Measurements from ENCODE around the gene PRTFDC1.
A peak's percentile ranks its signal among the peaks of the same experiment; 100 is the strongest.

Gene PRTFDC1

DNA sequence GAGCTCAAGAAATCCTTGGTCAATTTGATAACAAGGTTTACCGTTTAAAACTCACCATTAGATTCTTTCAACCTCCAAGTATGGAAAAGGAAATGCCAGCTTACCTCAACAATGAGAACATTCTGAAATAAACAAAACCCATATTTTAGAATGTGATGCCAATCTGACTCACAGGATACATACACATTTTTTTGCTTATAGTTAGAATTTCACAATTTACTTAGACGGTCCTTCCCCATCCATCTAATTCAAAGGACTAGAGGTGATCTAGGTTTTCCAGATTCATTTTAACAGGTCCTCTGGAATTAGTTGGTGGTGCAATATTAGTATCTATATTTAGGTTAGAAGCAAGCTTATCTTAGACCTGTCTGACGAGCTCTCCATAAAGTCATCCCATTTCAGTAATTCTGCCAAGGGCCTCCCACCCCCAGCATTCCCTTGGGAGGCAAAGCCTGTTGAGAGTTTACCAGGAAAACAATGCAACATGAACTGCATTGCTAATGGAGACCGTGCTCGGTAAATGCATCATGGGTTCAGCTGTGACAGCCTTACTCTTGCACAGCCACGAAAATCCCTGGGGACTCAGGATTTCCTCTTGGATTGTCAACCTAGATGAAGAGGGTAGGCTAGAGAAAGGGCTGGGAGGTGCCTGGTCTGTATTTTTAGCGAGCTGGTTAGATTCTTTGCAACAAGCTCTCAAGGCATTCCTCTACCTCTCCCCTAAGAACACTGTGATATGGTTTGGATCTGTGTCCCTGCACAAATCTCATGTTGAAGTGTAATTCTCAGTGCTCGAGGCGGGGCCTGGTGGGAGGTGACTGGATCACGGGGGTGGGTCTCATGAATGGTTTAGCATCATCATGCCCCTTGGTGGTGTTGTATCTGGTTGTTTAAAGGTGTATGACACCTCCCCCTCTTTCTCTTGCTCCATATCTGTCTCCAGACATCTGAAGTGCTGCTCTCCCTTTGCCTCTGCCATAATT, 93.8 kb downstream of the PRTFDC1 start:
- DNase-seq = peak; percentile 11
- no peak overlapping the region for H3K4me3 Mint-ChIP-seq

DNA sequence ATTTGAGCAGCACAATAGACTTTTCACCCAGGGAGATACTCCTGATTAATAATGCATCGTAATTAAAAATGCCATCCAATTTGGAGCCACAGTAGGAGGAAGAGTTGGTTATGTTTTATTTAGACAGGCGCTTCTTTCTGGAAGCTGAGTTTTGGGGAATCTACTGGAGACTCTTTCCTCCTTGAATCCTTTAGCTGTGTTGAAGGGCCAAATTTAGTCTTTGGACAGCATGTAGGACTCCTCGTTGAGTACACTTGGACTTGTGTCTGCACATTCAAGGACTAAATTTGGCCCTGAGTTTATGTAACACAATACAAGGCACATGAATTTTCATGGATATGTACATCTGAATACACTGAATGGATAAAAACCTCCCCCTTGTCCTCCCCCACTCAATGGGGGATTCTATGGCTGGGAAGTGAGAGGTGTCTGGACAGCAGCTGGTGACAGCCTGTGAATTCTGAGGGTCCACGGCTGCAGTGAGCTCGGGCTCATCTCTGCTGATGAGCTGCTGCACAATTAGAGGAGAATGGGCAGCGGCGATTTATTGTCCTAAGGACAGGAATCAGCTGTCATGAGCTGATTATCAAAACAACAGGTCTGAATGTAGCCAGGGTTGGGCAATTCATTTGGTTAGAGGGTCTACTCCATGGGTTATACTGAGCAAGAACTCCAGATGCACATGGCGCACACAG, 95.2 kb downstream of the PRTFDC1 start:
- H3K27me3 Mint-ChIP-seq (ENCODE audit: low read depth, poor library complexity) = no peaks in the 10 kb centered on the region
- H3K4me1 Mint-ChIP-seq = peaks cover 36% of the 10 kb centered on the region

More for the DNA sequence above, 93.8 kb downstream of the PRTFDC1 start:
- H3K36me3 Mint-ChIP-seq (ENCODE audit: low read depth) = peaks cover 7% of the 10 kb centered on the region
- peaks cover 10% of the 10 kb centered on the region for H3K9me3 Mint-ChIP-seq
- H3K27ac Mint-ChIP-seq = peak overlapping the region; percentile 84
- TF ChIP-seq CTCF (IDR thresholded peaks at IDR 0.05) = no peak
- peaks cover 36% of the 10 kb centered on the region for H3K4me1 Mint-ChIP-seq
- peaks cover 2% of the 10 kb centered on the region for H3K27me3 Mint-ChIP-seq (ENCODE audit: low read depth, poor library complexity)

GRCh38 chr10:24854256-24854655, 98.2 kb downstream of the PRTFDC1 start:
- peaks cover 31% of the 10 kb centered on the region for H3K4me1 Mint-ChIP-seq
- no peak for TF ChIP-seq CTCF (IDR thresholded peaks at IDR 0.05)
- no peaks in the 10 kb centered on the region for H3K9me3 Mint-ChIP-seq
- H3K27me3 Mint-ChIP-seq (ENCODE audit: low read depth, poor library complexity) = no peaks in the 10 kb centered on the region
- no peak overlapping the region for H3K4me3 Mint-ChIP-seq
- no peak for DNase-seq
- H3K36me3 Mint-ChIP-seq (ENCODE audit: low read depth) = no peaks in the 10 kb centered on the region
- H3K27ac Mint-ChIP-seq = no peak overlapping the region

More for the DNA sequence above, 95.2 kb downstream of the PRTFDC1 start:
- TF ChIP-seq CTCF (IDR thresholded peaks at IDR 0.05) = no peak
- no peaks in the 10 kb centered on the region for H3K9me3 Mint-ChIP-seq
- no peaks in the 10 kb centered on the region for H3K36me3 Mint-ChIP-seq (ENCODE audit: low read depth)
- no peak for DNase-seq
- H3K4me3 Mint-ChIP-seq = no peak overlapping the region
- H3K27ac Mint-ChIP-seq = no peak overlapping the region

GRCh38 chr10:24853661-24854060, 98.7 kb downstream of the PRTFDC1 start:
- H3K36me3 Mint-ChIP-seq (ENCODE audit: low read depth) = no peaks in the 10 kb centered on the region
- H3K4me3 Mint-ChIP-seq = no peak overlapping the region
- no peaks in the 10 kb centered on the region for H3K9me3 Mint-ChIP-seq
- H3K27ac Mint-ChIP-seq = no peak overlapping the region
- H3K27me3 Mint-ChIP-seq (ENCODE audit: low read depth, poor library complexity) = no peaks in the 10 kb centered on the region
- DNase-seq = no peak
- TF ChIP-seq CTCF (IDR thresholded peaks at IDR 0.05) = no peak
- H3K4me1 Mint-ChIP-seq = peaks cover 25% of the 10 kb centered on the region

DNA sequence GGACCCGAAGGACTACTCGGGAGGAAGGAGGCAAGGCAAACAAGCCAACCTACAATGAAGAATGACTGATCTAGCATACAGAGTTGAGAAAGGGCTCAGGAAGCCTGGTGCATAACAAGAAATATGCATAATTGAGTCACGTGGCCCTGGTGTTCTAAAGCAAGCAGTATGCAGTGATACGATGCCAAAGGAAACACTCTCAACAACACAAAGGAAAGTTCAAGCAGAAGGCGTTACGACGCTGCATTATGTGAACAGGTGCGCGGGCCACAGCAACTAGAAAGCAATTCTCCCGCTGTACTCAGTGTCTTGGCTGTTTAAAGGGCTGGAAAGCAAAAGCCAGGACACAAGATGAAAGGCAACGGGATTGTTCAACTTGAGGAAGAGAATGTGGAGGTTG, 100.8 kb downstream of the PRTFDC1 start:
- H3K27ac Mint-ChIP-seq = no peak overlapping the region

More for the DNA sequence above, 100.8 kb downstream of the PRTFDC1 start:
- no peak for TF ChIP-seq CTCF (IDR thresholded peaks at IDR 0.05)
- DNase-seq = no peak
- Mint-ChIP-seq H3K36me3 (ENCODE audit: low read depth) (no peaks in the 10 kb centered on the region), H3K9me3 (no peaks in the 10 kb centered on the region), H3K4me3 (no peak overlapping the region), H3K4me1 (peaks cover 11% of the 10 kb centered on the region), H3K27me3 (ENCODE audit: low read depth, poor library complexity) (no peaks in the 10 kb centered on the region)

Measured in nephron progenitor cell (in vitro differentiated cells).